NCI-H2081 treated with DMSO at 0.1 percent for 48 hours (cell line): ENCODE results near the gene MICAL2.

Experiments used
- DNase-seq: peaks from one replicate; lab custom pipeline; 2025; lab: John Stamatoyannopoulos, UW

The MICAL2 gene

GRCh38 chr11:12189543-12190235 lies 79.3 kb downstream of the MICAL2 start:
- no peak for DNase-seq

- no peak for DNase-seq
Observed at GRCh38 chr11:12190511-12190910, 80.1 kb downstream of the MICAL2 start.

DNA sequence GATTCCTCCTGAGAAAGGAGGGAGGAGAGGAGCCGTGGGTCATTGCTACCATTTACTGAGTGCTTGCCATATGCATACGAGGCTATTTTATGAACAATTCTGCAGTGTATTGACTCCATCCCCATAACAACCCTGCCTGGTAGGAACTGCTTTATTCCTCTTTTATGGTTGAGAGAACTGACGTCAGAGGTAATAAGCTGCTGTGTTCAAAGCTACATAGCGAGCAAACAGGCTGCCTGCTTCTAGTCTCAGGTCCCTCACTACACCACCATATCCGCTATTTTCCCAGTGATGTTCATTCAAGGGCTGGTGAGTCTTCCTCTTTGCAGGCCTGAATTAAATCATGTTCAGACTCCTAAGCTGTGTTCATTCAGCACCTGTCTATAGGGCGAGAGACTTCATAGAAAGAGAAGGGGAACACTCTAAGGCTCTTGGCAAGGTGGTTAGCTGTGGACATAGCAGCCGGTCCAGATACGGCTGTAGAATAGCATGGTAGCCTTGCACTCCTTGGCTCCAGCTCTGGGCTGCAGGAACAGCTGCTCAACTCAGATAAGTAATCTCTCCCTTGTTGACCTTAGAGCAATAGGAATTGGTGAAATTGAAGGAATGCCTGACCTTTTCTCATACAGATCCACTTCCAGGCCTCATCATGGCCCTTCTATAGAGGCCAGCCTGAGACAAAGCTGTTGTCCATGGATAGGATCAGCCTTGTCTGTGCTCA lies 82.6 kb downstream of the MICAL2 start:
- no peak for DNase-seq

- no peak for DNase-seq
Observed at GRCh38 chr11:12193515-12194336, 83.3 kb downstream of the MICAL2 start.

- DNase-seq = no peak
Observed at GRCh38 chr11:12195768-12196167, 85.4 kb downstream of the MICAL2 start.

DNA sequence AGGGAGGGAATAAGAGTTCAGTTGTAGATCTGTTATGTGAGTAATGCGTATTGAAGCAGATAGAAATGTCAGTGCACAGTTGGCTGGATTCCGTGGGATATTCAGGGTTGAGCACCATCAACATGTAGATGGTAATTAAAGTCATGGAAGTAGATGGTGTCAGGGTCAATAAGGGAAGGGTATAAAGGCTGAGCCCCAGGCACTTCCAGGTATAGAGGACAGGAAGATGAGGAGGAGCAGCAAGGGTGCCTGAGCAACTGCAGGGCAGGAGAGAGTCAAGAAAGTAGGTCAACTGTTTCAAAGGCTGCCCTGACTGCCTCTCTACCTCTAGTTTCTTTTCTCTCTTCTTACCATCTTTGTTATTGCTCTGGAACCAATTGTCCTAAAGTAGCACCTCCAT lies 85.9 kb downstream of the MICAL2 start:
- DNase-seq = no peak

GRCh38 chr11:12196872-12197271 lies 86.5 kb downstream of the MICAL2 start:
- DNase-seq = no peak

DNA sequence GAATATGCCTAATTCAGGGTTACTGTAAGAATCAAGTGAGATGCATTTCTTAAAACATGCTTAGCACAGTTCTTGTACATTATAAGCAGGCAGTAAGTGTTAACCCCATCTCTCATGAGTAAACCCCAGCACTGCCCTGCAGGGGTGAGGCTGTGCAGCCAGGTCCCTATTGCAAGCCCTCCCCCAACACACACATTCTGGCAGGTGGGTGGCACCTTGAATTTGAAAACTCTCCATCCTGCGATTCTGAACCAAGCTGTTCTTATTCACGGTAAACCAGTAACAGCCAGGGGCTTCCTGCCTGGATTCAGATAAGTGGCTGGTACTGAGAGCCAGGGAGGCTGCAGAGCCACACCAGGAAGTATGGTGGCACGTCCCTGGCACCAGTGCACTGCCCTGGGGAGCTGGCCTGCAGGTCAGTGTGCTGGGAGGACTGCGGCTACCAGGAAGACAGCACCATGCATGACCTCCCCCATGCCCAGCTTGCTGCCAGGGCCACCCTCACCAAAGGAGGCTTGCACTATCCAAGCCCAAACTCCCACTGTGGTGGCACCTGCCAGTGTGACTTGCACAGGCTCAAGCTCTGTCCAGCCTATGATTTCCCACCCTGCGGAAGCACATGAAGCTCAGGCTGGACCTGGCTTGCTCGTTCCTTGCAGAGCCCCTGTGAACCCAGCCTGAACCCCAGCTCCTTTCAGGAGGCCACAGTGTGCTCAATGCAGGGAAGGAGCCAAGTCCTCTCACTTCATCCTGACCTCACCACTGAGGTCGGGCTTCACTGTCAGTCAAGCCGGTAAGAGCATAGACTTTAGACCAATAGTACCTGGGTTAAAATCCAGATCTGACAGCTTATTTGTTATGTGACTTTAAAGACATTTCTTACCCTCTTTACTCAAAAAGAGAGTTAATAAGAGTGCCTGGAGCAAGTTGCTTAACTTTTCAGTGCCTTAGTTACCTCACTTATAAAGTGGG lies 88.1 kb downstream of the MICAL2 start:
- no peak for DNase-seq

GRCh38 chr11:12199231-12199948 lies 89.0 kb downstream of the MICAL2 start:
- DNase-seq = no peak

DNA sequence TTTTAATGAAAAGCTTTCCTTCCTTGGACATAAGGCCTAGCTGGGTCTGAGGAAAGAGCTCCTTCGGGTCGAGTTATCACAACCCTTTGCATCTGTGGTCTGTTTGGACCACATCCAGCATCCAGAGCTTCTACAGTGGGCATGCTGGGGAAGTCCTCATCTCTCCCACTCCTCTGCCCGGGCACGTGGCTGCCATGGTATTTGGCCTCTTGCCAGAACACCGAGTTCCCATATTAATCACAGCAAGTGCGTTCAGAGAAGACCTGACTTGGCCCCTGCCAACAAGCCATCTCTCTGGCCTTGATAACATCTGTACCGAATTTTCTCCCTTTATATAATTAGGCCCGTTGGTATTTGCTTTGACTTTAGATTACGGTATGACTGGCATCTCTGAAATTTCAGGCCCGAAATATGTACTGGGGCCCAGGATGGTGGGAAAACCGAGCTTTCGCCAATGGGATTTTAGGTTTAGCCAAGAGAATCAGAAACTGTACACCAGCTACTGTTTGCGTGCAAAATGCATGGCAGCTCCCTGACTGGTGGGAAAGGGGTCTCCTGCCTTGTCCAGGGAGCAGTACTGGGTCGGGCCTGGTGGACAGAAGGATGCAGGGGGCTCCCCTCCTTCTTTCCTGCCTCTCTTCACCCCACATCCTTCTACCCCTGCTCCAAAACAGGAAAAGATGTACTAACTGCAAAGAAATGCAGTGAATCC lies 90.0 kb downstream of the MICAL2 start:
- DNase-seq = no peak

- no peak for DNase-seq
Observed at GRCh38 chr11:12200991-12201985, 90.9 kb downstream of the MICAL2 start.

GRCh38 chr11:12202661-12203310 lies 92.4 kb downstream of the MICAL2 start:
- DNase-seq = no peak

- no peak for DNase-seq
Observed at GRCh38 chr11:12204506-12204905, 94.1 kb downstream of the MICAL2 start.

DNA sequence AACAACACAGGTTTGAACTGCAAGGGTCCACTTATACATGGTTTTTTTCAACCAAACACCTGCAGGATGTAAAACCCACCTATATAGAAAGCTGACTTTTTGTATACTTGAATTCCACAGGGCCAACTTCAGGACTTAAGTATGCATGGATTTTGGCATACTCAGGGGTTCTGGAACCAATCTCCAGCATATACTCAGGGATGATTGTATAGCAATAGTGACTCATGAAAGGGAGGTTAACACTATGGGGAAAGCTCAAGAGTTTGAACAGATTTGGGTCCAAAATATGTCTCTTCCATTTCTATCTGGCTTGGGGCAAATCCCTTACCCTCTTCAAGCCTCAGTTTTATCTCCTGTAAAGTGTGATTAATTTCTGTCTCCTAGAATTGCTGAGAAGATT lies 94.9 kb downstream of the MICAL2 start:
- DNase-seq = no peak

DNA sequence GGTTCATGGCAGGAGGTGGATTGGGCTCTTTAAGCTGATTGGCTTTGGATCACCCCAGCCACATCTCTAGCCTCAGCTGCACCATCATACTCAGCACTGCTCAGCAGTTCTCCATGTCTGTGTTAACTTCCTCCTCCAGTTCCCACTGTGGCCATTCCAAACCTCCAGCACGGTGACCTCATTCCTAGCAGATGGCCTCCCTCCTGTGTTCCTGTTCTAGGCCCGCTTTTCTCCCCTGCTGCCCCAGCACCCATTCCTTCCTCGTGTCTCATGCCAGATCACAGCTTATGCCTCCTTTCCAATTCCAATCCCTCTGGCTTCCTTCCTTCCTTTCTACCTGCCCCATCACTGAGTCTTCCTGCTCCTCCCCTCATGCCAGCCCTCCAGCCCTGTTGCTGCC lies 96.1 kb downstream of the MICAL2 start:
- no peak for DNase-seq

DNA sequence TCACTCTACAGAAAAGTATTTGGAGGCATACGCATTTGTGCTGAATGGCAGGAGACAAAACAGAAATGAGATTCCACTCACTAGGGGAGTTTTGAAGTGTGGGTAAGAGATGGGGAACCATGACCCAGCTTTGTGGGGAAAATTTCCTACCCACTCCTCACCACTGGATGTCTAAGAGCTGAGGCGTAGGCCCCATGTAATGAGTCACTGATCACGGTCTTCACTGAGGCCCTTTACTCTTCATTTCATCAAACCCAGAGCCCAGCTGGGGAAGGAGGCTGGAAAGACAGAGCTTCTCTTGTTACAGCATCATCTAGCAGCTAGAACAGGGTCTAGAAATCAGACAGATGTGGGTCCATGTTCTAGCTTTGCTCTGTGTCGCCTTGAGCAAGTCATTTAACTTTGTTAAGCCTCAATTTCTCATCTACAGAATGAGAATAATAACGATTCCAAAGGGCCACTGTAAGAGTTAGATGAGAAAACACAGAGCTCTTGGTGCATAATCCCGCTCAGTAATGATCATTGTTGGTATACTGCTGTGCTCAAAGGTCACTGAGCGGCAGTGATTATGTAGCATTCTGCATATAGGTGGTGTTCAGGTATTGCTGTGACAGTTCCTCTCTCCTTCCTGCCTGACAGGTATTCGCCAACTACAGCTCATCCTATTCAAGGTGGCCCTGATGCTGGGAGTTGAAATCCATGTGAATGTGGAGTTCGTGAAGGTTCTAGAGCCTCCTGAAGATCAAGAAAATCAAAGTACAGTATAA lies 97.2 kb downstream of the MICAL2 start:
- no peak for DNase-seq

- DNase-seq = no peak
Observed at GRCh38 chr11:12209096-12209495, 98.7 kb downstream of the MICAL2 start.

- no peak for DNase-seq
Observed at GRCh38 chr11:12210200-12210599, 99.8 kb downstream of the MICAL2 start.
